ENCODE data around the gene SLC28A3.

SLC28A3 gene

GRCh38 chr9:84338792-84339191, 1.8 kb downstream of the SLC28A3 start:
- DNase-seq: no peak

- no peak for DNase-seq
Measured at GRCh38 chr9:84337252-84337651, 3.3 kb downstream of the SLC28A3 start.

- DNase-seq: no peak
Measured at GRCh38 chr9:84331119-84331809, 9.3 kb downstream of the SLC28A3 start.

GRCh38 chr9:84330246-84330645, 10.3 kb downstream of the SLC28A3 start:
- DNase-seq: no peak

GRCh38 chr9:84327184-84327583, 13.4 kb downstream of the SLC28A3 start:
- no peak for DNase-seq

GRCh38 chr9:84325347-84325973, 15.1 kb downstream of the SLC28A3 start:
- no peak for DNase-seq

- DNase-seq: no peak
Measured at GRCh38 chr9:84324811-84325210, 15.7 kb downstream of the SLC28A3 start.

GRCh38 chr9:84323858-84324257, 16.7 kb downstream of the SLC28A3 start:
- no peak for DNase-seq

- no peak for DNase-seq
Measured at GRCh38 chr9:84322828-84323227, 17.7 kb downstream of the SLC28A3 start.

GRCh38 chr9:84320231-84320630, 20.3 kb downstream of the SLC28A3 start:
- no peak for DNase-seq

- no peak for DNase-seq
Measured at GRCh38 chr9:84319632-84320031, 20.9 kb downstream of the SLC28A3 start.

- no peak for DNase-seq
Measured at GRCh38 chr9:84318981-84319380, 21.6 kb downstream of the SLC28A3 start.

GRCh38 chr9:84317563-84317962, 23.0 kb downstream of the SLC28A3 start:
- DNase-seq: no peak

- DNase-seq: peak; percentile 45
Measured at GRCh38 chr9:84315278-84315877, 25.2 kb downstream of the SLC28A3 start.

GRCh38 chr9:84314306-84314705, 26.3 kb downstream of the SLC28A3 start:
- no peak for DNase-seq

- no peak for DNase-seq
Measured at GRCh38 chr9:84310883-84311282, 29.7 kb downstream of the SLC28A3 start.

GRCh38 chr9:84305497-84306131, 34.9 kb downstream of the SLC28A3 start:
- no peak for DNase-seq

- no peak for DNase-seq
Measured at GRCh38 chr9:84304166-84304565, 36.4 kb downstream of the SLC28A3 start.

- DNase-seq: no peak
Measured at GRCh38 chr9:84303061-84303460, 37.5 kb downstream of the SLC28A3 start.

GRCh38 chr9:84301851-84302250, 38.7 kb downstream of the SLC28A3 start:
- no peak for DNase-seq

- DNase-seq: no peak
Measured at GRCh38 chr9:84300271-84300670, 40.3 kb downstream of the SLC28A3 start.

- no peak for DNase-seq
Measured at GRCh38 chr9:84297162-84297821, 43.3 kb downstream of the SLC28A3 start.

- peak; percentile 38 for DNase-seq
Measured at GRCh38 chr9:84296146-84296843, 44.3 kb downstream of the SLC28A3 start.

Measured in stimulated activated CD4-positive, alpha-beta T cell treated with anti-CD3 and anti-CD28 coated beads, Interleukin-12 subunit alpha, Interleukin-12 subunit beta, amount 100 ng/mL, for 4 hours (primary cell).